Inferior parietal cortex (tissue), 1 donor: ENCODE measurements around the gene SLC35F4.

ENCODE experiments used
- DNase-seq: peaks from one replicate; pipeline ENCODE4 v3.0.0-alpha.2; 2016; ENCODE audit errors: extremely low spot score

The SLC35F4 gene

DNA sequence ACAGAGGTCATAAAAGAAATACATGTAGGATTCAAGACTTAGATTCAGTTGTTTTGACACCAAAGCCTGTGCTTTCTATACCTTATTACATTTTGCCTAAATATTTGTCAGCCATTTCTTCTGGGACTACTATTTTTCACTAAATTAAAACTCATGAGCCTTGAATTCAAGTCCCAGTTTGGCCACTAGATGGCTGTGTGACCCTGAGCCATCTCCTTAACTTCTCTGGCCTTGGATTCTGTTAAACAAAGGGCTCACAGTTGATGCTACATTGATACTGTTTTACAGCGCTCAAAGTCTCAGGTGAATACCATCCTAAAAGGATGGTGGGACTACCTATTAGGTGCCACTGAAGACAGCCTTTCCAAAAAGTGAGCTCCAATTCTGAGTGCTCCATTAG lies 332.7 kb downstream of the SLC35F4 start:
- no peak for DNase-seq

DNA sequence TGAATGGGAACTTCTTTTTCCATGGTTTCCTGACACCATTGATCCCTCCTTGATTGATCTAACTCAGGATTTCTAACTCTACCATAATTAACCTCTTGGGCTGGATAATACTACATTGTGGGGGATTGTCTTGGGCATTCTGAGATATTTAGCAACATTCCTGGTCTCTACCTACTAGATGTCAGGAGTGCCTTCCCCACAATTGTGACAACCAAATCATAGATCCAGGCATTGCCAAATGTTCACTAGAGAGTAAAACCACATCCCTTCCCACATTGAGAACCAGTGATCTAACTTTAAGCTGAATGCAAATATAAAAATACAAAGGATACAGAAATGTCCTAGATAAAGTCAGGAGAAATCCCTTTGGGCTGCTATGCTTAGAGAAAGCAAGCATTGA lies 335.3 kb downstream of the SLC35F4 start:
- no peak for DNase-seq

DNA sequence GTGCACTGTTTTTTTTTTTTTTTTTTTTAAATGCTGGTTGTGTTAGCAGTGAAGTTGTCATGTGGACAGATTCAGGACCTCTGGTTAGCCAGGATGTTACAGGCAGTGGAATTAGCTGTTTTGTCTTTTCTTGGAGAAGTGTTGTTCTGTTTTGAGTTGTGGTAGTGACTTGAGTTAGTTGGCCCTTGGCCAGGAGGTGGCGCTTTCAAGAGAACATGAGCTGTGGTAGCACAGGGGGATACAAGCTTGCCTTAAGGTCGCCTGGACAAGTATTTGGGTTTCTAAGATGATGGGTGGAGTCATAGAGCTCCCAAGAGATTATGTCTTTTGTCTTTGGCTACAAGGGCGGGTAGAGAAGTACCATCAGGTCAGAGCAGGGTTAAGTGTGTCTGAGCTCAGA lies 338.9 kb downstream of the SLC35F4 start:
- no peak for DNase-seq

DNA sequence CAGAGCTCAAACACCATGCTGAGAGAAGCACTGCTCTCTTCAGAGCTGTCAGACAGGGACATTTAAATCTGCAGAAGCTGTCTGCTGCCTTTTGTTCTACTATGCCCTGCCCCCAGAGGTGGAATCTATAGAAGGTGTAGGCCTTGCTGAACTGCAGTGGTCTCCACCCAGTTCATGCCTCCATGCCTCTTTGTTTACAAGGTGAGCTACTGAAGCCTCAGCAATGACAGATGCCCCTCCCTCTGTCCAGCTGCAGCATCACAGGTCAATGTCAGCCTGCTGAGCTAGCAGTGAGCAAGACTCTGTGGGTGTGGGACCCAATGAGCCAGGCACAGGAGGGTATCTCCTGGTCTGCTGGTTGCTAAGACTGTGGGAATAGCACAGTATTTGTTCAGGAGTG lies 346.8 kb downstream of the SLC35F4 start:
- no peak for DNase-seq
